GM18868 (cell line): ENCODE measurements around the gene DDX50.
A peak's percentile ranks its signal among the peaks of the same experiment; 100 is the strongest.
"Not testable (repeated sequence)": the region's sequence is repeated elsewhere in the genome, so short reads cannot be mapped to it uniquely, and the experiment has no call there.

Source experiments
- ATAC-seq: cut with Tn5 transposase; IDR thresholded peaks from one replicate; pipeline ENCODE4 v1.9.1; 2021; ENCODE audit warnings: mild to moderate bottlenecking, moderate library complexity; ENCODE audit not compliant: unreplicated experiment

DDX50 gene

GRCh38 chr10:68901105-68901927, at the start of gene DDX50:
TSS of gene DDX50 (plus strand) at chr10:68901315. CDS start at chr10:68901385, 70 bp downstream.
- ATAC-seq: peak; percentile 97

- ATAC-seq: no peak
Observed at GRCh38 chr10:68856352-68856751, 44.8 kb upstream of the DDX50 start.

- no peak for ATAC-seq
Observed at GRCh38 chr10:68857005-68857404, 44.1 kb upstream of the DDX50 start.

- ATAC-seq: no peak
Observed at GRCh38 chr10:68861253-68861652, 39.9 kb upstream of the DDX50 start.

GRCh38 chr10:68864611-68865010, 36.5 kb upstream of the DDX50 start:
- no peak for ATAC-seq

- ATAC-seq: not testable (repeated sequence)
Observed at GRCh38 chr10:68868173-68868572, 32.9 kb upstream of the DDX50 start.

GRCh38 chr10:68869623-68870022, 31.5 kb upstream of the DDX50 start:
- ATAC-seq: no peak

GRCh38 chr10:68870061-68870460, 31.1 kb upstream of the DDX50 start:
- ATAC-seq: no peak

GRCh38 chr10:68870545-68871104, 30.5 kb upstream of the DDX50 start:
- ATAC-seq: no peak

- no peak for ATAC-seq
Observed at GRCh38 chr10:68871105-68871711, 29.9 kb upstream of the DDX50 start.

- ATAC-seq: no peak
Observed at GRCh38 chr10:68871731-68872342, 29.3 kb upstream of the DDX50 start.

GRCh38 chr10:68876246-68877138, 24.6 kb upstream of the DDX50 start:
- ATAC-seq: no peak

GRCh38 chr10:68877482-68878110, 23.5 kb upstream of the DDX50 start:
- no peak for ATAC-seq

GRCh38 chr10:68878496-68878895, 22.6 kb upstream of the DDX50 start:
- ATAC-seq: no peak

GRCh38 chr10:68879628-68880027, 21.5 kb upstream of the DDX50 start:
- no peak for ATAC-seq

- no peak for ATAC-seq
Observed at GRCh38 chr10:68880181-68880580, 20.9 kb upstream of the DDX50 start.

- no peak for ATAC-seq
Observed at GRCh38 chr10:68895041-68895440, 6.1 kb upstream of the DDX50 start.

GRCh38 chr10:68897336-68897741, 3.8 kb upstream of the DDX50 start:
- ATAC-seq: no peak

GRCh38 chr10:68899186-68899745, 1.8 kb upstream of the DDX50 start:
- no peak for ATAC-seq
